ENCODE measurements around the gene ZFX. TPM values are rescaled to one million over a fixed set of nuclear protein-coding genes. Genes with fewer than 3 reads are reported as not detected.
A peak's percentile ranks its signal among the peaks of the same experiment; 100 is the strongest.

The ZFX gene
- total RNA-seq, 2 donors from 2014 or later = 44.0 to 44.4 TPM

GRCh38 chrX:24259544-24260240, 110.2 kb downstream of the ZFX start:
- no peaks in the 10 kb centered on the region for H3K27me3 ChIP-seq
- intact Hi-C loops (cut with DNase I) = loop anchor here (5.0 kb wide), 1 partner anchor 238 kb away; no protein-coding TSS in a partner anchor
- H3K4me1 ChIP-seq = no peaks in the 10 kb centered on the region
- peak; percentile 38 for DNase-seq
- H3K4me3 ChIP-seq = no peak overlapping the region
- H3K36me3 ChIP-seq = no peaks in the 10 kb centered on the region
- no peak overlapping the region for H3K27ac ChIP-seq
- H3K9ac ChIP-seq (ENCODE audit: low read depth in 2 of 2, low read length in 2 of 2) = no peak overlapping the region
- peak; percentile 38 for TF ChIP-seq CTCF (IDR thresholded peaks at IDR 0.05)
- H3K9me3 ChIP-seq = no peaks in the 10 kb centered on the region

GRCh38 chrX:24260842-24261550, 111.5 kb downstream of the ZFX start:
- intact Hi-C loops (cut with DNase I) = no loop called here
- peak; percentile 46 for DNase-seq
- Histone ChIP-seq H3K4me3 (no peak overlapping the region), H3K36me3 (no peaks in the 10 kb centered on the region), H3K27me3 (no peaks in the 10 kb centered on the region), H3K9me3 (no peaks in the 10 kb centered on the region), H3K9ac (ENCODE audit: low read depth in 2 of 2, low read length in 2 of 2) (no peak overlapping the region), H3K4me1 (no peaks in the 10 kb centered on the region), H3K27ac (peak overlapping the region; percentile 34)
- TF ChIP-seq CTCF (IDR thresholded peaks at IDR 0.05) = no peak

- H3K9ac ChIP-seq (ENCODE audit: low read depth in 2 of 2, low read length in 2 of 2) = no peak overlapping the region
- H3K4me1 ChIP-seq = no peaks in the 10 kb centered on the region
- no peaks in the 10 kb centered on the region for H3K9me3 ChIP-seq
- no peak overlapping the region for H3K4me3 ChIP-seq
- H3K27ac ChIP-seq = no peak overlapping the region
- no peaks in the 10 kb centered on the region for H3K27me3 ChIP-seq
- no peaks in the 10 kb centered on the region for H3K36me3 ChIP-seq
- no peak for DNase-seq
- TF ChIP-seq CTCF (IDR thresholded peaks at IDR 0.05) = no peak
- intact Hi-C loops (cut with DNase I) = no loop called here
Measured at GRCh38 chrX:24262309-24262708, 112.8 kb downstream of the ZFX start.

GRCh38 chrX:24264383-24264782, 114.9 kb downstream of the ZFX start:
- no peak for DNase-seq
- H3K27me3 ChIP-seq = no peaks in the 10 kb centered on the region
- intact Hi-C loops (cut with DNase I) = no loop called here
- H3K4me1 ChIP-seq = no peaks in the 10 kb centered on the region
- H3K27ac ChIP-seq = no peak overlapping the region
- H3K9ac ChIP-seq (ENCODE audit: low read depth in 2 of 2, low read length in 2 of 2) = no peak overlapping the region
- H3K4me3 ChIP-seq = no peak overlapping the region
- no peaks in the 10 kb centered on the region for H3K9me3 ChIP-seq
- no peak for TF ChIP-seq CTCF (IDR thresholded peaks at IDR 0.05)
- H3K36me3 ChIP-seq = no peaks in the 10 kb centered on the region

Other genes with a start within 250 kb of the ZFX start
- 10 to 100 TPM; 36.3 to 38.9 TPM for gene APOO, start 241.8 kb upstream of the ZFX start, total RNA-seq
- not detected for gene CXorf58, start 241.7 kb upstream of the ZFX start, total RNA-seq
- gene KLHL15, start 122.5 kb upstream of the ZFX start, total RNA-seq = 1 to 10 TPM; 4.0 to 5.2 TPM
- gene EIF2S3, start 94.8 kb upstream of the ZFX start, total RNA-seq = 100 to 1,000 TPM; 166 to 180 TPM
- gene SUPT20HL2, start 164.3 kb downstream of the ZFX start, total RNA-seq = not detected
- not detected for gene SUPT20HL1, start 210.9 kb downstream of the ZFX start, total RNA-seq